GM21423 (cell line): ENCODE measurements around the gene LEMD2.

ENCODE experiments used
- ATAC-seq: cut with Tn5 transposase; IDR thresholded peaks from one replicate; pipeline ENCODE4 v1.9.1; 2021; ENCODE audit warnings: mild to moderate bottlenecking, moderate library complexity; ENCODE audit not compliant: unreplicated experiment

Gene LEMD2

DNA sequence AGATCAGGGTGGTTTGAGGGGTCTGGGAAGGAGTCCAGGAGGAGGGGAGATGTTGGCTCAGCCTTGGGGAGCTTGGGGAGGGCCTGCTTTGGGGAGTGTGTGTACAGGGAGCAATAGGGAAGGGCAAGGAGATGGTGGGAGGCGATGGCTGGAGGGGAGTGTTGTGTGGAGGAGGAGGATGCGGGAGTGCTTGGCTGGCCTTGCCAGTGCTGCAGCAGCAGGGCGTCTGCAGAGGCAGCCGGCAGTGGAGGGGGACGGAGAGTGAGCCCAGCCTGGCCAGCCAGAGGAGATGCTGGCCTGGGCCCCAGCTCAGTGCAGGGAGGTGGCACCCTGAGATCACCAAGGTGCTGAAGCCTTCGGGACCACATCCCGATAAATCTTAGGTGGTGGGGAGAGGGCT is 46.1 kb downstream of the LEMD2 start:
- ATAC-seq, result no peak

DNA sequence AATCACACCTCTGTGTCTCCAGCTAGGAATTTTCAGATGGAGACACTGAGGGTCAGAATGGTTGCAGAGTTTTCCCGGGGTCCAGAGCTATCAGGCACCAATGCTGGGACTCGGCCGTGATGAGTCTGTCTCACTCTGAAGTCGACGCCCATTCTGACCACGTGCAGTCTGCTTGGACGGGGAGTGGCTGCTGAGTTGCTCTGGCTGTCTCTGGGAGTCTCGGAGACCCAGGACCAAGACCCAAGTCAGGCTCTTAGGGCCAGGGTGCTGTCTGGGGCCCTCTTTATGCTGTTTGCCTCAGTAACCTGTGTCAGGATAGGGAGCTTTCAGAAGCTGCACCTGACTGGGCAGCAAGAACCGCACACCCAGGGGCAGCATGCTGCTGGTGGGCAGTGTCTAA is 46.8 kb downstream of the LEMD2 start:
- ATAC-seq, result no peak

DNA sequence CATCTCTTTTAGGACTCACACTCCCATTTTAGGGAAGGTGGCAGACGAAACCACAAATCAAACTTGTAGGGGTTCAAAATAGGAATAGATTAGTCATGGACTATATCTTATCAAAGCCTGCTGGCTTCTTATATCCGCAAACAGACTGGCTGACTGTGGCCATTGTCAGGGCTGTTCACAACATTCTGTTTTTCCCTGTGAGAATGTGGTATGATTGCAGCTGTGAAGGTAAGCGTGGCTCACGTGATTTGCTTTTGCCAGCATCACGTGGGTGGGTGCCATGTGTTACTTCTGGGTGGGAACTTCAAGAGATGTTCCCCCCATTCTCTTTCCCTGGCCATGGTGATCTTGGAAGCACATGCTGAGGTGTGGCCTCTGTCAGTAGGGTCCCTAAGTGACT is 48.1 kb downstream of the LEMD2 start:
- ATAC-seq, result no peak

DNA sequence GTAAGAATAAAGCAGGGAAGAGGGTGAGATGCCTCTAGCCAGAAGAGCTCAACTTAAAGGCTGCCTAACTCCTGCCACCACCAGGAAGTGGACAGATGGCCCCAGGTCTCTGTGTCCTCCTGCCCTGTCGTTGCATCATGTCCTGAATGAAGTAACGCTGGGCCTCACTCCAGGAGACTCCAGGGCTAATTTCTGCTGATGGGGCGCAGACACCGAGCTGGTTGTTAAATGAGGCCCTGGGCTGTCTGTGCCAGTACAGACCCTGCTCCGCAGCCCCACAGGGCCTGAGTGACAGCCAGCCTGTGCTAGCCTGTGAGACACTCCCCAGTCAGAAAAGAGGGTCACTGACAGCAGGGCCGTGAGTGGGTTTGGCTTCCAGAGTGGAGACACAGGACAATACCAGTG is 48.7 kb downstream of the LEMD2 start:
- ATAC-seq, result no peak

DNA sequence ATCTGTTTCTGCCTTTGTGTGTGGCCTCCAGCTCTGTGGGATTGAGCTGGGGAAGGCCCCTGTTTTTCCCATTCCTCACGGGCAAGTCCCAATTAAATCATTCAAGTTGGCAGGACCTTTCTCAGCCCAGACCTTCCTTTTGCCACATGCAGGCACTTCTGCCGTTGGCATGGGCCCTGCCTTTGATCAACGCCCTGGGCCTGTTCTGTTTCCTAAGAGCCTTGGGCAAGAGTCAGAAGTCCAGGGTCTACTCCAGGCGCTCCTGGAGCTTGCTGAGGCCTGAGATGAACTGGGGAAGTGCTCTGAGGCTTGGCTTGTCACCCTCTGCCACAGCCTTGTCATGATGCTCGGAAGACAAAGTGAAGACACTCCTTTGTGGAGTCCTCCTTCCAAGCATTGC is 49.4 kb downstream of the LEMD2 start:
- no peak for ATAC-seq

DNA sequence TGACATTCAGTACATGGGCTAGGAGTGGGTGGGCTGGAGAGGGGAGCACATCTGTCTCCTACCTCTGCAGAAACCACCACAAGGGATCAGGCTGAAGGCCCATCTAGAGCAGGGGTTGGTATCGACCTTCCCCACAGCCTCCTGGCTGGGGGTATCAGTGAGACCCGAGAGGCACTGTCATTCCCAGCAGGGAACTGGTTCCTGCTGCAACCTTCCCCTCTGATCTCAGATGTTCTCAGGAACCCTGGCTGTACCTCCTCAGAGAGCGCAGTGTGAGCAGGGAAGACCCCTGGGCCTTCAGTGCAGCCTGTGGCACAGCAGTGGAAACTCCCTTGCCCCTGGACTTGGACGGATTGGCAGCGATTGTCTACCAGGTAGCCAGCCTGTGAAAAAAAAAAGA is 50.1 kb downstream of the LEMD2 start:
- ATAC-seq, result no peak

DNA sequence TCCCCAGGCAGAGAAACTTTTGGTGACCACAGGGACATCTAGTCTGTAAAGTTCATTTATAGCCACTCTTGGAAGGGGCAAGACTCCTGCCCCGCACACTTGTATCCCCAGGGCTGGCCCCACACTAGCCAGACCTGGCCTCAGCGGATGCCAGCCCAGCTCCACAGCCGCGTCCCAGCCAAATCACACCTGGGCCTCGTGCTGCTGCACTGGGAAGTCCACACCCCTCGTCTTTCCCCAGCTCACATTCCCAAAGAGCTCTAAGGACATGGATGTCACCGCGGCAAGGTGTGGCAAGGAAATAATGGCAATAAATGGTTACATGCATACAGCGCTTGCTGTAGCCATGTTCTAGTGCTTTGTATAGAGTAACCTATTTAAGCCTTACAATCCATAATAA is 50.8 kb downstream of the LEMD2 start:
- ATAC-seq, result no peak

DNA sequence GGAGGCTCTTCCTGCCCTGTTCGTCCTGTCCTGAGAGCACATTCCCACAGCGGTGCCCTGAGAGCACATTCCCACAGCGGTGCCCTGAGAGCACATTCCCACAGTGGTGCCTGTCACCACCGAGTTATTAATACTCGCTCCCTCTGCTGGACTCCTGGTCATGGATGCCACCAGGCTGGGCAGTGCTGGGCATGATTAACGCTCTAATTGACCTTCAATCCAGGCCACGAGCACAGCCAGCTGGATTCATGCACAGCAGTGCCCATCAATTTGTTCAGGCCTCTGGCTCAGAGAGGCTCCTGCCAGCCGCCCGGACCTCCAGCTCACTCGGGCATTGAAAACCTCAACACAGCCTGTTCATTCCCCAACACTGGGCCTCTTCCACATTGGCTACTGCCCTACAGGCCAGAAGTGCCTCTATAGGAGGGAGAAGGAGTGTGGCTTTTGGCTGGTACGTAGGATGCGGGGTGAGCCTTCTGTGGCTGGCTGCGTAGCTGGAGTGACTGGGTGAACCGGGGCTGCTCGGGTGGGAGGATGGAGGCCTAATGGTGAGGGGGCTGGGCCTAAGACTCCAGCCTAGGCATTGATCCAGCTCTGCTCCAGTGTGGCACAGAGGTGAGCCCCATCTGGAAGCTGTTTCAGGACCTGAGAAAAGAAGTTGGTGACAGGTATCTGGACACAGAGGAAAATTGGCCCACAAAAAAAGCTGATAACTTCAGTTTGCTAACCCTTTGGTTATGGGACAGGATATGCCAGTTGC is 51.5 kb downstream of the LEMD2 start:
- no peak for ATAC-seq

DNA sequence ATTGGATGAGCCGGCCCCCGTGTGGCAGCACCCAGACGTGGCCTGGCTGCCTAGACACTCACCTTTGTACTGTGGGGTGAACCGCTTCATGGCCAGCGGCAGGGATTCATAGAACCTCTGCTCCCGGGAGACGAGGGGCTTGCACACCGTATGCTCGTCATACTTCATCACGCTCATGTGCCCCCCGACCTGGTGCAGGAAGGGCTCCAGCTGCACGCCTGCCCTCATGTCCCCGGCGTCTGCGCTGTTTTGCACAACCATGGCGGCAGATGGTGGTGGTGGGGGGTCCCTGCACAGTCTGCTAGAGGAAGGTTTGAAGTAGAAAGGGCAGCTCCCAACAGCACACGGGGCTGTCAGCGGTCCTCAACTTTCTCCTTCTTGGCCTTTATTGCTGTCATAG is 53.7 kb downstream of the LEMD2 start:
- no peak for ATAC-seq

DNA sequence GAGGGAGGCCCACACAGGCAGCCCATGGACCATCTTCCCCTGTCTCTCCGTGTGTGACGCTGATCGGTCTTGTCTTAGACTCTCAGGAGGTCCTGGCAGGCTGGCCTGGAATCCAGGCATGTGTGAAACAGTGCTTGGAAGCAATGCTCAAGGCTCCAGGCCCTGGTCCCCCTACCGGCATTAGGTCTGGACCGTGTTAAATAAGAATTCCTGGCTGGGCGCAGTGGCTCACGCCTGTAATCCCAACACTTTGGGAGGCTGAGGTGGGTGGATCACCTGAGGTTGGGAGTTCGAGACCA is 55.3 kb downstream of the LEMD2 start:
- no peak for ATAC-seq

DNA sequence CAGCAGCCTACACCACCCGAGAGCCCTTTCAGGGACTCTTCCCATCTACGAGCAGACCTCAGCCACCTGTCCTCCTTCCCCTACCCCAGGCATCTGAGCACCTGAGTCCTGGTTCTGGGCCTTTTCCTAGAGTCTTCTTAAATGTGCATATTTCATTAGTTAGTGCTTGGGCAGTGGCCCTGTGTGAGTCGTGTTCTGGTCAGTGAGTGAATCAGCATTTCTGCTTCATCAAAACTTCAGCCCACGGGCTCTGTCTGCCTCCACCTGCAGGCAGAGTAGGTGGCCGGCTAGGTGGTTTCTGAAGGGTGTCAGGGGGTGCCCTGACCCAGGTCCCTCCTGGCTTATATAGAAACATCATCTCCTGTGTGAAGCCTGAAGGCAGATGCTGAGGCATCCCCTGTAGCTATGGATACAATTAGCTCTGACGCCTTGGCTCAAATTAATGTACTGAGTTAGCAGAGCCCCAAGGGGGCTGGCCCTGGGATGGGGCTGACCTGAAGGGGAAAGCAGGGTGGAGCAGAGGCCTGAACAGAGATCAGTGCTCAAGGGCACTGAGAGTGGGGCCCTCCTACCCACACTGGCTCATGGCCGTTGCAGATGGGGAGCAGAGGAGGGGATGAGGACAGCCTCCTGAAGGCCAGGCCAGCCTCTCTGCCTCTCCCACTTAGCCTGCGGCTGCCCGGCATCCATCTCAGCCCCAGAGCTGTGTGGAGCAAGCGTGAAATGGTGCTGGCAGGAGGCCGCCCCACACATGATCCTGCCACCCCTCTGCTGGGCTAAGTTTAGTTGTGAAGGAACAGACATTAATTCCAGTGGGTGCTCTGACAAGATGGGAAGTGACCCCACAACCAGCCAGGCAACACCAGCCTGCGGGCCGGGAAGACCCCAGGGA is 55.9 kb downstream of the LEMD2 start:
- ATAC-seq, result no peak

DNA sequence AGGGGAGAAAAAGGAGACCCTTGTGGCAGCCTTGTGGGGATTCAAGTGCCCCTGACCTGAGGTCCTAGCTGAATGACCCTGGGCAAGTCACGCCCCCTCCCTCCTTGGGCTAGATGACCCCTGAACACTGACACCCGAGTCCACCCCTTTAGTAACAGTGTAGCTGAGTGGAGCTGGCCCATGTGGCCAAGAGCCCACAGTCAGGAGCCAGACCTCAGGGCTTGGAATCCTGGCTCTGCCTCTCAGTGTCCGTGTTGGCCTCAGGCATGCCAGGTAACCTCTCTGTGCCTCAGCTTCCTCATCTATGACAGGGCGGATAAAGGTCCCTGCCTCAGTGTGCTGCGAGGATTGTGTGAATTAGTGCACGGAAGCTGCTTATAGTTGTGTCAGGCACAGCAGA is 56.5 kb downstream of the LEMD2 start:
- no peak for ATAC-seq

DNA sequence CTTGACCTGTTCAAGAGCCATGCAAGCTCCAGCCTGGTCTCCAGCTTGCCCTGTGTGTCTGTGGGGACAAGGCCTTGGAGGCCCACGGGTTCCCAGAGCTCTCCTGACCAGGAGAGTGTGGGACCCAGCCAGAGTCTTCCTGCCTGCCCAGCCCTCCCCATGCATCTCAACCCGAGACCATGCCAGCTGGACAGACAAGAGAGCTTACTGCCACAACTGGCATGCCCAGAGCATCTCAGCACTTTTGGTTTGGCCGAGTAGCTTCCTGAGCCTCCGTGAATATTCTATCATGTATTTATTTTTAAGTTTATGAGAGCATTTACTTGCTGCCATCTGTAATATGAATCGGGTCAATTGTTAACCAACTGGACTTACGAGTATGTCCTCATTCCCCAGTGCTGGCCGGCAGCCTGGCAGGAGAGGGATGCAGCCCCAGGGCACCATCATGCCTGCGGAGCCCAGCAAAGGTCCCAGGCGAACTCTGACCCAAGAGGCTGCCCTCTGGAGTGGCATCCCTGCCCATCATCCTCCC is 57.1 kb downstream of the LEMD2 start:
- ATAC-seq, result no peak

DNA sequence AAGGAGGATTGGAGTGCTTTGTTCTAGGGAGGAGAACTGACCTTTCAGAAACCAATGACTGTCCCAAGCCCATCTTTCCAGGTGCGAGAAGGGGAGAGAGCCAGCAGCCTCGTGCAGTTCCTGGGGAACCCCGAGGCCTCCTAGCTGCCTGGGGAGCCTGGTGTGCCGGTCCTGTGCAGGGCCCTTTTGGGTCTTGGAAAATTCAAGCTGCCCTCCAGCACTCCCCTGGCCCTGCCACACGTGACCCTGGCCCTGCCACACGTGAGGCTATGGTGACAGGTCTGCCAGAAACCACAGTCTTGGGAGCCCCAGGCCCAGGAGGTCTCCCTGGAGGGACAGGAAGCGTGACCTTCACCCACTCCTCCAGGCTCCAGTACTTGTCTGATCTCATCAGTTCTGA is 57.9 kb downstream of the LEMD2 start:
- ATAC-seq, result no peak

DNA sequence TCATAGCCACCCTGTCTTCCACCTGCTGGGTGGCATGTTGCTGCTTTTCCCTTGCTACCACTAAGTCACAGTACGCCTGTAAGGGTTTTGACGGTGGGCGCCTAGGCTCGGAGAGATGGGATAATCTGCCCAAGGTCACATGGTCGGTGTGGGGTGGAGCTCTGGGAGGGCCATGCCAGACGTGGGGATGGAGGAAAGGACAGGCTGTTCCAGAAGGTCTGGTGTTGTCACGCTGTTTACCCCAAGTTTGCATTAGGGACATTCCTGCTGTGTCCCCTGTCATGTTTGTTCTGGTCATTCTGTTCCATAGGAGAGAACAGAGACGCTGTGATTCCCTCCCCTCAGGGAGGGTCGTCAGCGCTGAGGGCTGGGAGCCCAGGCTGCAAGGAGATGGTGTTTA is 58.3 kb downstream of the LEMD2 start:
- no peak for ATAC-seq

DNA sequence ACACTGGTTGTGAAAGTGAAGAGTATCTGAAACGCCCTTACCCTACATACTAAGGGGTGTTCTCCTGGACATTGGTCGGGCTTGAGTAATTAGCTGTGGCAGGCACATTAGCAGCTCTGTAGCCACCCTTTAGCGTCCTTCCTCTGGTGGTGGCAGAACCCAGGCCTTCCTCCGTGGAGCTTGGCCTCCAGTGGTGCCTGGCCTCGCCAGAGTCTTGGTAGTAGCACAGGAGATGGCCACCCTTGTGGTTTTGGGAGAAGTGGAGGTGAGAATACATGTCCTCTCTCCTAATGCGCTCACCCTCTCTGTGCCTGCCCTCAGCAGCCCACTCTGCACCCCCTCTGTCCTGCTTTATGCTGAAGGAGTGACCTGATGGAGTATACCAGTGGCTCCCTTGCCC is 59.9 kb downstream of the LEMD2 start:
- ATAC-seq, result no peak

DNA sequence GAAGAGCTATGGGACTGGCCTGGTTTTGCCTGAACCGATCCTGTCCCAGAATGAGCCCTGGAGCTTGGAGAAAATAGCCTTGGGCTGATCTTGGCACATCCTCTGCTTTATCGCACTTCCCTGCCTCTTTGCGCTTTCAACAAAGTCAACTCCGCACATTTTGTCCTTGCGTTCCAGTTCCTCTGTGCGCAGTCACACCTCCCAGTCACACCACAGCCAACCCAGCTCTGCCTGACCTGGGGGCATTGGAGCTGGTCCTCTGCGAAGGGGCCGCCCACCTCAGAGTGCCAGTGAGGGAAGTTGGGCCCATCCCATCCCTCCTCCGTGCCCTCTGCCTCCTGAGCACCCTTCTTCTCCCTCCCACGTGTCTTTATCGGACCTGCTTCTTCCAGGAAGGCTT is 60.5 kb downstream of the LEMD2 start:
- no peak for ATAC-seq

DNA sequence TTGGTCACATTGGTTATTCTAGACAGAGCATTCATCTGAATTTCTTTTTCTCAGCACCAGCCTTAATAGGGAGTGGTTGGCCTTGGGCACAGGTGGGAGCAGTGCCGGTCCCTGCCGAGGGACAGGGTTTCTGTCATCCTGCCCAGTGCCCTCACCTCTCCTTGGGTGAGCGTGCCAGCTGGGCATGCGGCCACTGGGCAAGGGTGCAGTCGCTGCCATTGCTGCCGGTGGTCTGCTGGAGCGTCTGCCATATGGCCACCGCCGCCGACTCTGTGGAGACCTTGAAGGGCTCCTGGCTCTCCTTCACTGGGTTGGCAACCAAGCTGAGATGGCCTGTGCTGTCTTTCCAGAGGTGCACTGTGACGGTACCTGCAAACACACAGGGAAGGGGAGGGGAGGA is 61.0 kb downstream of the LEMD2 start:
- ATAC-seq, result no peak

DNA sequence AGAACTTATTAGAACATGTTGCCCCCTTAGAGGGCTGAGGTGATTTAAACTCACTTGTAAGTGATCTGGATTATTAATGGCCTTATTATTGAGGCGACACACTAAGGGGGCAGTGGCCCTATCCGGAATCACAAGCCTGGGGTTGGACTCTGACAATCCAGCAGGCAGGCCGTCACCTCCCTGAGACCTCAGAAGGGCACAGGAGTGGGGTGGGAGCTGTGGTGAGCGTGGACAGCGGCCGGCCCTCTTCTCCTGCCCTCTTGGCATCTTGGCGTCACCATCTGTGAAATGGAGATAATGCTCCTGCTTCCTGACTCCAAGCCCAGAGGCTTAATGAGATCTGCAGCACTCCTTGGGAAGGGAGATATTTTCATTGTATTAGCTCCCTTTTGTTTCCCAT is 61.8 kb downstream of the LEMD2 start:
- no peak for ATAC-seq

DNA sequence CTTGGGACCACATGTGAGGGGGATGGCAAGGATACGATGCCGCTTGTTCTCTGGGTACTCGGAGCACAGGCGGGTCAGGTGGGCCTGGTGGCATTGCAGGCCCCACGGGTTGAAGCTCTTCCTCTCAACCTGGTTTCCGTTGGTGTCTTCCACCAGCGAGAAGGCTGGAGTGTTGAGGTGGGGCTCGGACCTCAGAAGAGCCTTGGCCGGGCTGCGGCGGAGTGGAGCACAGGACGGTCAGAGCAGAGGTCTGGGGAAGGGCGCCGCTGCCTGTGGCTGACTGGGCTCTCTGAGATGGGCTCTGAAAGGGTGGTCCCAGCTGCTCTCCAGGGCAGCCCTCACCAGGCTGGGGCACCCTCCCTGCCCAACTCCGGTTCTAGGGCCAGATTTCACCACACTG is 62.2 kb downstream of the LEMD2 start:
- ATAC-seq, result no peak

DNA sequence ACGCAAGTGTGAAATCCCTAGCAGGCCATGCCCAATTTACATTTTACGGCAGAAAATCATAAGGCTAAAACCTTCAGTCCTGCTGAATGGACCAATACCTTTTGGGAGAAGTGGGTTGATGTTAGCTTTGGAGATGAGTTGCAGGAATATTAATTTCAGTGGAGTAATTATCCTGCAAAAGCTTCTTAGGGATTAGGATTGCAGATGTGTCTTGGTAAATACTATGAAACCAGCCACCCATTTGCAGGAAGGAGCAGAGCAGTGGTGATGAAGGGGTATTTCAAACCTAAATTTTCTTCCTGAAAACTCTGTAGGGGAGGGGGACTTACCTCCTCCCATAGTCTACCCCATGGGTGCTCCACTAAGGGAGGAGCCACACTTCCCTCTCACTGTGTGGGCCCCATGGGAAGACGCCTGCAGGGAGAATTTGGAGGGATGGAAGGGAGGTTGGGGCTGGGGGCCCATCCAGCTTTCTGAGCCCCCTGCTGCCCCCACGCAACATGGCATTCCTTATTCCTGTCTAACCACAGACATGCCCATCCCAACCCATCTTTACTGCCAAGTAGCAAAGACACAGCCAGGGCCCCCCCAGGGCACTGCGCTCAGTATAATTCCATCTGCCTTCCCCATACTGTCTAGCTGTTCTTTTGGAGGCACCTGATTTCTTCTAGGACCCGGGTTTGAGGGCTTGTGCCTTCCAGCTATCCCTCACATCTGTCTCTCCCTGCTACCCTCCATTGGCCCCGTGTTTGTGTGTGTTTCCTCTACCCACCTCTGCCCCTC is 62.8 kb downstream of the LEMD2 start:
- no peak for ATAC-seq

DNA sequence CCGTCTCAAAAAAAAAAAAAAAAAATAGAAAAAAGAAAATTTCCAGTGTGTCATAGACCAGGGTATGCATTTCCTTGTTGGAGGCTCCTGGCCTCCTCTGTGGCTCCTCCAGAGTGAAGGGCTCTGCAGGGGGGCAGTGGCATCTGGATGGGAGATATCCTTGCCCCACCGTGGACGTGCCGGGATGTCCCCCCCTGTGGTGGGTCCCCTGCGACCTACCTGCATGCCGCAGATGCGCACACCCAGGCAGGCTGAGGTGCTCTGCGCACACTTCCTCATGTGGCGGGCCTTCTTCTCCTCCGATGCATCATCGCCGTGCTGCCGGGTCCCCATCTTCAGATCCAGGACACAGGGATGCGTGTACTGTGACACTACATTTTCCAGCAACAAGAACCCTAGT is 63.7 kb downstream of the LEMD2 start:
- no peak for ATAC-seq
